ENCODE data around the gene TEAD4. TPM values are rescaled to one million over a fixed set of nuclear protein-coding genes. Genes with fewer than 3 reads are reported as not detected.

The TEAD4 gene
- total RNA-seq, 1 donor from 2014 or later: 10.8 TPM

DNA sequence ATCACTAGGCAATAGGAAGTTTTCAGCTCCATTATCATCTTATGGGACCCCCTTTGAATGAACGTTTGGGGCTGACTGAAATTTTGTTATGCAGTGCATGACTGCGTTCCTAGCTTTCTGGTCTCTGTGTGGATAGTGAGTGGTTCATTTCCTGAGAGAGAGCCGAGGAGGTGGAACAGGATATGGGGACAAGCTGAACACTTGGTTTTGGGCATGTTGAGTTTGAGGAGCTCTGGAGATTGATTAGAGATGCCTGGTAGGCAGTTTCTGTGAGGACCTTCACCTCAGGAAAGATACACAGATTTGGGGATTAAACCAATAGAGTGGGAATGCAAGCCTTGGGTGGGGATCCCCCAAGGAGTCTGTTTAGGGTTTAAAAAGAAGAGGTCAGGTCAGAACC lies 27.7 kb downstream of the TEAD4 start:
- Mint-ChIP-seq H3K4me3 (no peak overlapping the region), H3K27ac (no peak overlapping the region), H3K36me3 (peaks cover 20% of the 10 kb centered on the region), H3K27me3 (no peaks in the 10 kb centered on the region), H3K9me3 (peaks cover 4% of the 10 kb centered on the region), H3K4me1 (ENCODE audit: unreplicated experiment) (no peaks in the 10 kb centered on the region)
- TF ChIP-seq, protein P1, sequence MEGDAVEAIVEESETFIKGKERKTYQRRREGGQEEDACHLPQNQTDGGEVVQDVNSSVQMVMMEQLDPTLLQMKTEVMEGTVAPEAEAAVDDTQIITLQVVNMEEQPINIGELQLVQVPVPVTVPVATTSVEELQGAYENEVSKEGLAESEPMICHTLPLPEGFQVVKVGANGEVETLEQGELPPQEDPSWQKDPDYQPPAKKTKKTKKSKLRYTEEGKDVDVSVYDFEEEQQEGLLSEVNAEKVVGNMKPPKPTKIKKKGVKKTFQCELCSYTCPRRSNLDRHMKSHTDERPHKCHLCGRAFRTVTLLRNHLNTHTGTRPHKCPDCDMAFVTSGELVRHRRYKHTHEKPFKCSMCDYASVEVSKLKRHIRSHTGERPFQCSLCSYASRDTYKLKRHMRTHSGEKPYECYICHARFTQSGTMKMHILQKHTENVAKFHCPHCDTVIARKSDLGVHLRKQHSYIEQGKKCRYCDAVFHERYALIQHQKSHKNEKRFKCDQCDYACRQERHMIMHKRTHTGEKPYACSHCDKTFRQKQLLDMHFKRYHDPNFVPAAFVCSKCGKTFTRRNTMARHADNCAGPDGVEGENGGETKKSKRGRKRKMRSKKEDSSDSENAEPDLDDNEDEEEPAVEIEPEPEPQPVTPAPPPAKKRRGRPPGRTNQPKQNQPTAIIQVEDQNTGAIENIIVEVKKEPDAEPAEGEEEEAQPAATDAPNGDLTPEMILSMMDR (conservative IDR thresholded peaks at IDR 0.05): no peak
- no peak for DNase-seq (ENCODE audit: extremely low spot score, unreplicated experiment)

DNA sequence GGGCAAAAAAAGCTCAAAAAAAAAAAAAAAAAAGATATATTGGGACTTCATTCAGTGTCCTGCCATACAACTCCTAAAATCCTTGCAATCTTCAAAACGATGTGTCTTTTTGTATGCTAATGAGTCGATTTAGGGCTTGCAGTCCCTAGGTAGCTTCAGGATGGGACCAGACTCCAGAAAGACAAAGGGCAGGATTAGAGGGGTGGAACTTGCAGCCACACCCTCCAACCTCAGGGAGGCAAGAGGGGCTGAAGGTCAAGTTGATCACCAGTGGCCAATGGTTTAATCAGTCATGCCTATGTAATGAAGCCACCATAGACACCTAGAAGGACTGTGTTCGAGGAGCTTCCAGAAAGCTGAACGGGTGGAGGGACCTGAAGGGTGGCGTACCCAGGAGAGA lies 29.3 kb downstream of the TEAD4 start:
- DNase-seq (ENCODE audit: extremely low spot score, unreplicated experiment): no peak
- Mint-ChIP-seq H3K27ac (no peak overlapping the region), H3K4me1 (ENCODE audit: unreplicated experiment) (no peaks in the 10 kb centered on the region), H3K27me3 (no peaks in the 10 kb centered on the region), H3K4me3 (no peak overlapping the region), H3K9me3 (peaks cover 4% of the 10 kb centered on the region), H3K36me3 (peaks cover 20% of the 10 kb centered on the region)
- TF ChIP-seq, protein P1 (conservative IDR thresholded peaks at IDR 0.05): no peak

DNA sequence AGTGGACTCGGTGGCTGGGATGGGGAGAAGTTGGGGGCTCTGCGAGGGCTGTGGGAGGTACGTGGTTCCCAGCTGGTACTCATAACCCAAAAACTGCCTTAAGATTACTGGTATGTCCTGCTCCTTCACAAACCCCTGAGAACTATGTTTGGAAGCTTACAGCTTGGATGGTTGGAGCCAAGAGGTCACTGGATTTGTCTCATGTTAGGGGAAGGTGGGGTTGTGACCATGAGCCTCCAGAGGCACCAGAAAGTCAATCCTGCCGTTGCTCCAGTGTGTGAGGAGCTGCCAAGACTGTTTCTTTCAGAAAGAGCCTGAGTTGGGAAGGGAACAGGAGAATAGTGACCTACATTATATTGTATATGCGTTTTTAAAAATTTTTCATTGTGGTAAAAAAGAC lies 33.5 kb downstream of the TEAD4 start:
- Mint-ChIP-seq H3K4me1 (ENCODE audit: unreplicated experiment) (no peaks in the 10 kb centered on the region), H3K27ac (no peak overlapping the region), H3K36me3 (peaks cover 6% of the 10 kb centered on the region), H3K9me3 (no peaks in the 10 kb centered on the region), H3K27me3 (no peaks in the 10 kb centered on the region), H3K4me3 (no peak overlapping the region)
- TF ChIP-seq, protein P1 (conservative IDR thresholded peaks at IDR 0.05): no peak
- no peak for DNase-seq (ENCODE audit: extremely low spot score, unreplicated experiment)

GRCh38 chr12:2997989-2998670 lies 38.9 kb downstream of the TEAD4 start:
- peaks cover 4% of the 10 kb centered on the region for H3K36me3 Mint-ChIP-seq
- H3K4me3 Mint-ChIP-seq: no peak overlapping the region
- no peak for DNase-seq (ENCODE audit: extremely low spot score, unreplicated experiment)
- H3K9me3 Mint-ChIP-seq: no peaks in the 10 kb centered on the region
- no peaks in the 10 kb centered on the region for H3K27me3 Mint-ChIP-seq
- no peak overlapping the region for H3K27ac Mint-ChIP-seq
- TF ChIP-seq, protein P1 (conservative IDR thresholded peaks at IDR 0.05): no peak
- H3K4me1 Mint-ChIP-seq (ENCODE audit: unreplicated experiment): no peaks in the 10 kb centered on the region

GRCh38 chr12:2998789-2999264 lies 39.6 kb downstream of the TEAD4 start:
- TF ChIP-seq, protein P1 (conservative IDR thresholded peaks at IDR 0.05): no peak
- no peak for DNase-seq (ENCODE audit: extremely low spot score, unreplicated experiment)
- no peak overlapping the region for H3K4me3 Mint-ChIP-seq
- no peaks in the 10 kb centered on the region for H3K27me3 Mint-ChIP-seq
- H3K9me3 Mint-ChIP-seq: no peaks in the 10 kb centered on the region
- H3K4me1 Mint-ChIP-seq (ENCODE audit: unreplicated experiment): no peaks in the 10 kb centered on the region
- H3K36me3 Mint-ChIP-seq: peaks cover 4% of the 10 kb centered on the region
- no peak overlapping the region for H3K27ac Mint-ChIP-seq
